Fibroblast of mammary gland (primary cell): Measurements from ENCODE around the gene GCGR.

Experiments used
- DNase-seq: peaks from one replicate; pipeline ENCODE4 v3.0.0-alpha.2; 2010; ENCODE audit warnings: low read depth
- H3K4me3 ChIP-seq: 2 replicates; pipeline ENCODE4 v1.5.1; 2011; ENCODE audit warnings: low read depth, mild to moderate bottlenecking, low read length, moderate library complexity; ENCODE audit not compliant: control insufficient read depth
- TF ChIP-seq, protein P1 (sequence below): conservative IDR thresholded peaks from 2 replicates; pipeline ENCODE4 v1.5.1; 2011; ENCODE audit warnings: low read depth, low read length, inconsistent platforms; ENCODE audit not compliant: control insufficient read depth, insufficient read depth

GCGR gene

DNA sequence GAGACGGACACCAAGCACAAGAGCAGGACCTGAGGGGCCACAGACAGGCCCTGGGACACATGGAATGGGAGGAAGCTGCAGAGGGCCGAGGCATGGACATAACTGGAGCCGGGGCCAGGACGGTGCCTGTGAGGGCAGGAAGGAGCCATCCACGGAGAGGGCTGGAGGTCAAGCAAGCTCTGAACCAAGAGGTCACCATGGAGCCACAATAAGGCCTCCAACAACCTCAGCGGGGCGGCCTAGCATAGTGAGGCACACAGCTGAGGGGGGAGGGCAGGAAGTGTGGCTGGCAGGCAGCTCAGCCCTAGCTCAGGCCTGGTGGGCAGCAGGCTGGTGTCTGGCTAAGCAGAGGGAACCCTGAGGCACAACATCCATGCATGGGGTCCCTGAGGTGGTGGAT is 24.7 kb downstream of the GCGR start:
- DNase-seq, result no peak
- no peak overlapping the region for H3K4me3 ChIP-seq
- TF ChIP-seq, protein P1, sequence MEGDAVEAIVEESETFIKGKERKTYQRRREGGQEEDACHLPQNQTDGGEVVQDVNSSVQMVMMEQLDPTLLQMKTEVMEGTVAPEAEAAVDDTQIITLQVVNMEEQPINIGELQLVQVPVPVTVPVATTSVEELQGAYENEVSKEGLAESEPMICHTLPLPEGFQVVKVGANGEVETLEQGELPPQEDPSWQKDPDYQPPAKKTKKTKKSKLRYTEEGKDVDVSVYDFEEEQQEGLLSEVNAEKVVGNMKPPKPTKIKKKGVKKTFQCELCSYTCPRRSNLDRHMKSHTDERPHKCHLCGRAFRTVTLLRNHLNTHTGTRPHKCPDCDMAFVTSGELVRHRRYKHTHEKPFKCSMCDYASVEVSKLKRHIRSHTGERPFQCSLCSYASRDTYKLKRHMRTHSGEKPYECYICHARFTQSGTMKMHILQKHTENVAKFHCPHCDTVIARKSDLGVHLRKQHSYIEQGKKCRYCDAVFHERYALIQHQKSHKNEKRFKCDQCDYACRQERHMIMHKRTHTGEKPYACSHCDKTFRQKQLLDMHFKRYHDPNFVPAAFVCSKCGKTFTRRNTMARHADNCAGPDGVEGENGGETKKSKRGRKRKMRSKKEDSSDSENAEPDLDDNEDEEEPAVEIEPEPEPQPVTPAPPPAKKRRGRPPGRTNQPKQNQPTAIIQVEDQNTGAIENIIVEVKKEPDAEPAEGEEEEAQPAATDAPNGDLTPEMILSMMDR, result no peak

DNA sequence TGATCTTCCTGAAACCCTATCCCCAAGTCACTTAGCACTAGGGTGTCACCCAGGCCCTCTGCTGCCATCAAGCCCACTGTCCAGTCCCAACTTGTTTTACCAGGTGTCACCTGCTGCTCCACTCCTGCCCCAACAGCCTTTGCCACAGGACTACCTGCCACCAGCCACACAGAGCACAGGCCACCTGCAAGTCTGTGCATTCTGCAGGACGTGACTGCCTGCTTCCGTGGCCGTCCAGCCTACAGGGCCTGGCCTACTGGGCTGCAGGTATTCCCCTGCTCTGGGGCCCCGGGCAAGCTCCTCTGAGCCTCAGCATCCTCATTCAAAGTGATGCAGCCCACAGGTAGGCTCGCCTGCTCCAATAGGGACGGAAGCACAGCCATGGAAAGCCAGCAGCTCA is 25.9 kb downstream of the GCGR start:
- TF ChIP-seq, protein P1, result no peak
- no peak overlapping the region for H3K4me3 ChIP-seq
- no peak for DNase-seq

DNA sequence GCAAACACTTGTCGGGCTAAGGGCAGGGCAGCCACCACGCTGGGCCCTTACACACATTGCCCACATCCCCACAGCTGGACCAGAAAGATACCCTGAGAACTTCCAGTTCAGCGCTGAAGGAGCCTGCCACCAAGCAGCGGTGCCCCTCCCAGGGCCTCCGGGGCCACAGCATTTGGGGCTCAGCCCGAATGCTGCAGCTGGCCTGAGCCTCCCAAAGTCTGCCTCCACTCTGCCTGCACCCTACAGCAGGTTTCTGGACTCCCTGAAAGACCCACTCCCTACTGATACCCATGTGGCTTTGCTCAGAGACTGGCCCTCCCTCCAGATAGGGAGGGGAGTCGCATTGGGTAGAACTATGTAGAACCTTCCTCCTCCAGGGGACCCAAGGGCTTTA is 27.6 kb downstream of the GCGR start:
- no peak for DNase-seq
- peak overlapping the region; percentile 71 for H3K4me3 ChIP-seq
- TF ChIP-seq, protein P1, result no peak

DNA sequence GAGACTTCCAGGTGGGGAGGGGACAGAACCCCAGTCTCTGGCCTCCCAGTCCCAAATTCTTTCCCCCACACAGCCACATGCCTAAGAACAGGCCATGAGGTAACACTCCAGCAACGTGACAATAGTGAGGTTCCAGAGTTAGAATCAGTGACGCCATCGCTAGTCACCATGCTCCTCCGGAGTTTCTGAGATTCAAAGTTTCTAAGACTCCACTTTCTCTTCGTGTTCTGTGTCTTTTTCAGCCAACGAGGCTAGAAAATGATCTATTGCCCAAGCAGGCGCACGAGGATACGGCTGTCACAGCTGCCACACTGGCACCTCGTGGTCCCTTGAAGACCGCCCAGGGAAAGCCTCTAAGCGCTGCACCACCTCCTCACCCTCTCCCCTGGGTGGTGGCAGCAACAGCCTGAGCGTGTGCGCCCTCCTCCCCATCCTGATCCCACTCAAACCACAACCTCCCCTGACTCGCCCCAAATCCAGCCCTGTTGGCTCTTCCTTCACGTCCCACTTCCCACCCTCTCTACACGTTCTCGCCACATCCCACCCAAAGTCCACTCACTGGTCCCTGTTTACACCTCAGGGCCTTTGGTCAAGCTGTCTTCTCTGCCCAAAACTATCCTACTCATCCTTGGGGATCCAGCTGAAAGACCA is 28.1 kb downstream of the GCGR start:
- H3K4me3 ChIP-seq, result peak overlapping the region; percentile 71
- peak; percentile 73 for DNase-seq
- TF ChIP-seq, protein P1, result no peak

DNA sequence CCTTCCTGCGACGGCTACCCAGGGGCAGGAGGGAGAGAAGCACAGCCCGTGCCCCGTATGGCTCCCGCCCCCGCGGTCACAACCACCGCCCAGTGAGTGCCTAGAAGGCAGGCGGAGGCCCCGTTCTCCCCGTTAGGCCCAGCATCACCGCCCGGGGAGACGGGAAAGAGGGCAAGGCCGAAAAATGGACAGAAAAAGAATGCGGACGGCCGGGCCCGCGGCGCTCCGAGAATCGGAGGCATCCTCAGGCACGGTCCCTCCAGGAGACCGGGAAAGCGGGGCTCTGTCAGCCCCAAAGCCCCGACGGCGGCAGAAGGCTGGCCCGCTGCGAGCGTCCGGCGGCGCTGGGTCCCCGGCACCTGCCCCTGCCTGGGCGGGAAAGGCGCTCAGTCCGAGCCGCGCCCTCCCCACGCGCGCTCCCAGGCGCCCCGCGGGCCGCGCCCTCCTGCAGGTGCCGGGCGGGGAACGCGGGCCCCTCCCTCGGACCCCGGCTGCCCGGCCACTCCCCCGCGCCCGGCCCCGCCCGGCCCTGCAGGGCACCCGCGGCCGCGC is 28.7 kb downstream of the GCGR start:
- TF ChIP-seq, protein P1, result no peak
- DNase-seq, result peak; percentile 21

DNA sequence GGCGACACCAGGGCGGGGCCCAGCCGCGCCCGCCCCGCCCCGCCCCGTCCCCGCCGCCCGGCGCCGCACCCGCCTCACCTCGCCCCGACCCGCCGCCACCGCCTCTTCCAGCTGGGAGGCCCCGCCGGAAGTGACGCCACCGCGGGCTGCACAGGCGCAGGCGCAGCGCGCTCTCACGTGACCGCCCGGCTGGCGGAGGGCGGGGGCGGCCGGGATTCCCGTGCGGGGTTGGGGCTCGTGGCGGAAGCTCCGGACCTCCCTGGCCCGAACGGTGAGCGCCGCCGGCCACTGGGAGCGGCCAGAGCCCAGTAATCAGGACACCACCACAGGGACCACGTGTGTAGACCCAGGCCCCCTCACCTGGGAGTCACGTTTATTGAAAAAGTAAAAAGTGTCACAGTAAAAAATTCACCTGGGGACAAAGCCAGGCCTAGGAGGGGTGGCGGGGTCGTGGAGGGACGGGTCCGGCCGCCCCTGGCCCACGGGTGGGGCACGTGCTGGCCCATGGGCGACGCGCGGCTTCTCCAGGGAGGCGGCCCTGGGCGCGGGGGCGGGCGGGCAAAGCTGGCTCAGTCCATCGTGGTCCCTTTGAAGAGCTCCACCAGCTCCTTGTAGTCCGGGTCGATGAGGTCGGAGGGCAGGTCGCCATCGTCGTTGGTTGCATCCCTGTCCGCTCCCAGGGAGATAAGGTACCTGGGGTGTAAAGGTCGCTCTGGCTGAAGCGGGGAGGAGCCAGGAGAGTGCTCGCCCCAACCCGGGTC is 29.4 kb downstream of the GCGR start, which contains the start of gene MCRIP1:
Gene MCRIP1 (minus strand): TSS at position 132 of the 761 bp plus-strand sequence. CDS start 8,785 bp downstream, outside the sequence.
- TF ChIP-seq, protein P1, result no peak
- DNase-seq, result peak; percentile 87
- H3K4me3 ChIP-seq, result peak within 1 kb of the TSS; percentile 71

More for the DNA sequence above, 28.7 kb downstream of the GCGR start:
- peak overlapping the region; percentile 71 for H3K4me3 ChIP-seq
